Sigmoid colon (tissue), 4 donors: ENCODE measurements around the gene CPLX3.

Experiments
- CTCF ChIP-seq, 4 experiments: fragments of 450-650 bp in 3 of 4; fragments of 200-600 bp in 1 of 4; IDR thresholded peaks; one replicate each; pipeline ENCODE4 v1.5.1; 2016 to 2019; ENCODE audit warnings: antibody characterized with exemption in 4 of 4, mild to moderate bottlenecking in 3 of 4, moderate library complexity in 2 of 4
- POLR2A ChIP-seq, 2 donors: fragments of 450-650 bp; IDR thresholded peaks; one replicate each; pipeline ENCODE4 v1.6.1; 2016; ENCODE audit warnings: antibody characterized with exemption in 2 of 2, mild to moderate bottlenecking in 2 of 2, moderate library complexity in 2 of 2
- POLR2AphosphoS5 ChIP-seq, 4 donors: sonication (generic); formaldehyde crosslinking; IDR thresholded peaks; one replicate each; pipeline ENCODE4 v1.6.1; 2017; ENCODE audit warnings: antibody characterized with exemption in 4 of 4

GRCh38 chr15:74776821-74777768 is 49.3 kb upstream of the CPLX3 start:
- TF ChIP-seq POLR2A (IDR thresholded peaks at IDR 0.05) (no peak), CTCF (IDR thresholded peaks at IDR 0.05) (no peak), POLR2AphosphoS5 (IDR thresholded peaks at IDR 0.05) (no peak)
